HG03469 (cell line): Measurements from ENCODE around the gene ZNF205.
"Not testable (repeated sequence)": the region's sequence is repeated elsewhere in the genome, so short reads cannot be mapped to it uniquely, and the experiment has no call there.

Experiments used
- ATAC-seq: cut with Tn5 transposase; IDR thresholded peaks from one replicate; pipeline ENCODE4 v1.9.1; 2021; ENCODE audit warnings: mild to moderate bottlenecking, moderate library complexity, moderate number of reproducible peaks; ENCODE audit not compliant: unreplicated experiment

Gene ZNF205

GRCh38 chr16:3165111-3165822 is 52.9 kb downstream of the ZNF205 start:
- ATAC-seq, result no peak

GRCh38 chr16:3166505-3166886 is 54.1 kb downstream of the ZNF205 start:
- no peak for ATAC-seq

GRCh38 chr16:3168729-3169128 is 56.3 kb downstream of the ZNF205 start:
- ATAC-seq, result not testable (repeated sequence)
